Gastroesophageal sphincter (tissue), 3 donors: ENCODE data around the gene C19orf47.

Source experiments
- EP300 ChIP-seq: sonication (generic); formaldehyde crosslinking; IDR thresholded peaks from one replicate; pipeline ENCODE4 v1.6.1; 2017; ENCODE audit warnings: antibody characterized with exemption, mild to moderate bottlenecking
- POLR2AphosphoS5 ChIP-seq: sonication (generic); formaldehyde crosslinking; IDR thresholded peaks from one replicate; pipeline ENCODE4 v1.6.1; 2017; ENCODE audit warnings: antibody characterized with exemption
- TF ChIP-seq, protein P1 (sequence below), 4 experiments: fragments of 200-600 bp in 2 of 4; fragments of 450-650 bp in 2 of 4; sonication (generic) in 1 of 4; IDR thresholded peaks; one replicate each; pipeline ENCODE4 v1.5.1; 2017 to 2019; ENCODE audit warnings: antibody characterized with exemption in 4 of 4, mild to moderate bottlenecking in 2 of 4, moderate library complexity in 2 of 4

DNA sequence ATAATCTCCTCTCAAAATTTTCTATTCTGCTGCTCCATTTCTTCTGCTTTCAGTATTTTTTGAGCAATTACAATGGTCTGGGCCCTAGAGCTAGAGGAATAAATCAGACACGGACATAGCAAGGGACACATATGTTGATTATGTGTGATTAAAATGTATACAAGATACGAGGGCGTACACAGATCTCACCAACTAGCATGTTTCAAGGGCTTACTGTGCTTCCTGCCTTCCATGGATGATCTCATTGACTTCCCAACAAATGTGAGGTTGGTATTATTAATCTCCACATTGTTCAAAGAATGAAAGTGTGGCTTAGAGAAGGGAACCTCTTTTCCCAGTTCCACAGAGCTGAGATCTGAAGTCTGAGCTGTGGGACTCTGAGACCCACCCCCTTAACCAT, 9.4 kb upstream of the C19orf47 start:
- TF ChIP-seq, protein P1, sequence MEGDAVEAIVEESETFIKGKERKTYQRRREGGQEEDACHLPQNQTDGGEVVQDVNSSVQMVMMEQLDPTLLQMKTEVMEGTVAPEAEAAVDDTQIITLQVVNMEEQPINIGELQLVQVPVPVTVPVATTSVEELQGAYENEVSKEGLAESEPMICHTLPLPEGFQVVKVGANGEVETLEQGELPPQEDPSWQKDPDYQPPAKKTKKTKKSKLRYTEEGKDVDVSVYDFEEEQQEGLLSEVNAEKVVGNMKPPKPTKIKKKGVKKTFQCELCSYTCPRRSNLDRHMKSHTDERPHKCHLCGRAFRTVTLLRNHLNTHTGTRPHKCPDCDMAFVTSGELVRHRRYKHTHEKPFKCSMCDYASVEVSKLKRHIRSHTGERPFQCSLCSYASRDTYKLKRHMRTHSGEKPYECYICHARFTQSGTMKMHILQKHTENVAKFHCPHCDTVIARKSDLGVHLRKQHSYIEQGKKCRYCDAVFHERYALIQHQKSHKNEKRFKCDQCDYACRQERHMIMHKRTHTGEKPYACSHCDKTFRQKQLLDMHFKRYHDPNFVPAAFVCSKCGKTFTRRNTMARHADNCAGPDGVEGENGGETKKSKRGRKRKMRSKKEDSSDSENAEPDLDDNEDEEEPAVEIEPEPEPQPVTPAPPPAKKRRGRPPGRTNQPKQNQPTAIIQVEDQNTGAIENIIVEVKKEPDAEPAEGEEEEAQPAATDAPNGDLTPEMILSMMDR (IDR thresholded peaks at IDR 0.05) = no peak
- TF ChIP-seq EP300 (no peak), POLR2AphosphoS5 (no peak)
